GM18870 (cell line): ENCODE data around the gene ADGRE2.
A peak's percentile ranks its signal among the peaks of the same experiment; 100 is the strongest.

Source experiments
- ATAC-seq: cut with Tn5 transposase; IDR thresholded peaks from one replicate; pipeline ENCODE4 v1.9.1; 2021; ENCODE audit warnings: moderate library complexity; ENCODE audit not compliant: unreplicated experiment

The ADGRE2 gene

DNA sequence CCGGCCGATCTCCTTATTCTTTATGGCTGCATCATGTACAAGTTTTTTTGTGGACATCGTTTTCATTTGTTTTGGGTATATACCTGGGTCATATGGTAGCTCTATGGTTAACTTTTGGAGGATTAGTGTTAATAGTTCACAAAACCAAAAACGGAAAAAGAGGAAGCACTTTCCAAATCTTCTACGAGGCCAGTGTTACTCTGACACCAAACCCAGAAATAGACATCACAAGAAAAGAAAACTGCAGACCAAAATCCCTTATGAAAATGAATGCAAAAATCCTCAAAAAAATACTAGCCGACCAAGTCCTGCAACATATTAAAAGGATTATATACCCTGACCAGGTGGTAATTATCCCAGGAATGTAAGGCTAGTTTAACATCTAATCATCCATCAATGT is 29.8 kb downstream of the ADGRE2 start:
- ATAC-seq: no peak

DNA sequence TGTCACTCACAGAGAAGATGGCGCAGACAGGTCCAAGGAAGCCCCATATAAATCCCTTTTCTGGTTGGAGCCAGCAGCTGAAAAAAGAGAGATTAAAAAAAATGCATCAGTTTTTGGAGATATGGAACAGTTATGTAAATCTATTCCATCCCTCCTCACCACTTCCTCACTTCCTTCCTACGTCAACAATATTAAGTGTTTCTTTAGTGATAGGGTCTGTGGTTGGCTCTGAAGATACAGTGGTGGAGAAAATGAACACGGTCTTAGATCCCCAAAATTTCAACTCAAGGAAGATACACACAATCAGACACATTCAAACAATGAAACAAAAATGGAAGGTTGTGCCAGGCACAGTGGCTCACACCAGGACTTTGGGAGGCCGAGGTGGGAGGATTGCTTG is 31.5 kb downstream of the ADGRE2 start:
- no peak for ATAC-seq

DNA sequence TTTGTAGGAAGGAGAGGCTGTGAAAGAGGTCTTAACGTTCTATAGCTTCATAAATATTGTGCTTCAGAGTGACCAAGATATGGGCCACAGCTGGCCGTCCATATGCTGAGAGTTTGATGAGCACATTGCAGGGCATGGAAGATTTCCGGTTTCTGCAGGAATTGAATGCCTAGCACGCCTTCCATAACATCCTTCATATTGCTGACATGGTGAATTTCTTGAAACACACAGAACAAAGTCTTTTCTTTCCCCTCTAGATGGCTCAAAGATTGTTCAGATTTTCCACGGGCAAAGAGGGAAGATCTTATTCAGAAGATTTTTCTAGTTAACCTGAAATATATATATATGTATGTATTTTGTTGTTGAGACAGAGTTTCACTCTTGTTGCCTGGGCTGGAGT is 42.4 kb downstream of the ADGRE2 start:
- ATAC-seq: no peak

DNA sequence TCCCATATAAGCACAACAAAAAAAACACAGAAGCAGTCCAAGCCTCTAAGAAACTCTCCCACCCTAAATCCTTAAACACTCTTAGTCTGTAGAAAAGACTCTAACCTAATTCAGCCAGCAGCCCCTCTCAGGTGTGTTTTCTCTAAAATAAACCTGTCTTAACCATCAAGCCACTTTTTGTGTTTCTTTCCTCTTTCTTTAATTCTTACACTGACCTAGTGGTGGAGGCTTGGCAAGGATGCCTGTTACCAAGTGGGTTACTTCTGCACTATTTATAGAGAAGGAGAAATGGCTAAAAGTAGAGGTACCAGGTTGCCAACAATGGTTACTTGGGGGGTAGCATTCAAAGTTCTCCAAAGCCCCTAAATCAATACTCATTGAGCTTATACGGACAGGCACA is 44.8 kb downstream of the ADGRE2 start:
- no peak for ATAC-seq

DNA sequence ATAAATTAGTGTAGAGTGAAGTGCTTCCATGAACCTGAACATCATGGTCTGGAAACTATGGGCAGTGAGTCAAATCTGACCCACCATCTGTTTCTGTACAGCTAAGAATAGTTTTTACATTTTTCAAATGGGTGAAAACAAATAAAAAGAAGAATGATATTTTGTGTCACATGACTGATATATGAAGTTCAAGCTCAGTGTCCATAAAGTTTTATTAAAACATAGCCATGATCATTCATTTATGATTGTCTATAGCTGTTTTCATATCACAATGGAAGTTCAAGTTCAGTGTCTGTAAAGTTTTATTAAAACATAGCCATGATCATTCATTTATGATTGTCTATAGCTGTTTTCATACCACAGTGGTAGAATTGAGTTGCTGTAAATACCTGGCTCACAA is 45.9 kb downstream of the ADGRE2 start:
- ATAC-seq: no peak

DNA sequence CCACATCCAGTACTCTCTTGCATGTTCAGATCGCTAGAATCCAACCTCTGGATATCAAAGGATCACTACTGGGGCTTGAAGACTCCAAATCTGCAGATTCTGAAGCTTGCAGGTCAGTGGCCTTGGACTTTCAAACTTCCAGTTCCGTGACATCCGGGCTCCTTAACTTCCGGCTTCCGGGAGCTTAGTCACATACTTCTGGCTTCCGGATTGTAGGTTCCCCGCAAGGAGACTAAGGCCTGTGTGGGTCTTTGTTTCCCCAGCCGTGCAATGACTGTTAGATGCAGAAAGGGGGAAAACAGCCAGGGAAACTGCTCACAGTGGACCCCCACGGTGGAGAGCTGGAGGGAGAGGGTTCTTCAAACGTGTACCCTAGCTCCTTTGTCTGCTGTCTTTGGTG is 47.2 kb downstream of the ADGRE2 start:
- no peak for ATAC-seq

DNA sequence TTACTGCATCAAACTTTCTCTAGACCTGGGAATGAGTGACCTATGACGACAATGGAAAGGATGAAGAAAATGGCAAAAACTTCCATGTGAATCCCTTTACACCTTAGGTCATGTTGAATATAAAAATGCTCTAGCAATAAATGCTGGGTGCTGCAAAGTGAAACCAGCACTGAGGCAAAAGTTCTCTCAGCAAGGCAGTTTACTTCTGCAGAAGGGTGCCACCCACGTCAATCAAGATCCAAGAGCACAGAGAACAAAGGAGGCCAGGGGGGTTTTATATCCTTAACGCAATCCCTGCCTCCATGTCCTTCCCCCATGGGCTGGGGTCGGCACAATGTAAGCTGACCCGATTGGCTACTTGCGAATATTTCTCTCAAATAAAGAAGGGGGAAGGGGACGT is 49.8 kb downstream of the ADGRE2 start:
- ATAC-seq: no peak

DNA sequence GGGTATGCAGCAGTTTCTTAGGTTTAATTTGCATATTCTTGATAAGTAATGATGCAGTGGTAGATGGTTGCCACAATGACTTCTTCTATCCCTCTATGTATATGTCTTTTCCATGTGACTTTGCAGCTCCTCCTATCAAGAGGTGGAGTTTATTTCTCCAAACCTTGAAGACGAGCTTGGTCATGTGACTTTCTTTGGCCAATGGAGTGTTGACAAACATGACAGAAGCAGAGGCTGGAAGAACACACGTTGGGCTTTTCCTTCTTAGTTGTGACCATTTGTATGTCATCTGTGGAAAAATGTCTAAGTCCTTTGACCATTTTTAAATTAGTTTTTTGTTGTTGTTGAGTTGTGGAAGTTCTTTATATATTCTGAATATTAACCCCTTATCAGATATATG is 56.2 kb downstream of the ADGRE2 start:
- no peak for ATAC-seq

DNA sequence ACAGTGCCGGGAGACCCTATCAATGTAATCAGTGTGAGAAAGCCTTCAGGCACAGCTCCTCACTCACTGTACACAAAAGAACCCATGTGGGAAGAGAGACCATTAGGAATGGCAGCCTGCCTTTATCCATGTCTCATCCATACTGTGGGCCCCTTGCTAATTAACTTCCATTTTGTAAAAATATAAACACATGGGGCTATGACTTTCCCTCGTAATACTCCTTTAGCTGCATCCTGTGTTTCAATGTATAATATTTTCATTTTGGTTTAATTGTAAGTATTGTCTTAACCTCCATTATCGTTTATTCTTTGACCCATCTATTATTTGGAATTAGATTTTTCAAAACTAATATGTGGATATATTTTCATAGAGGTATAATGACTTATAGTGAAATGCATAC is 59.2 kb downstream of the ADGRE2 start:
- no peak for ATAC-seq

DNA sequence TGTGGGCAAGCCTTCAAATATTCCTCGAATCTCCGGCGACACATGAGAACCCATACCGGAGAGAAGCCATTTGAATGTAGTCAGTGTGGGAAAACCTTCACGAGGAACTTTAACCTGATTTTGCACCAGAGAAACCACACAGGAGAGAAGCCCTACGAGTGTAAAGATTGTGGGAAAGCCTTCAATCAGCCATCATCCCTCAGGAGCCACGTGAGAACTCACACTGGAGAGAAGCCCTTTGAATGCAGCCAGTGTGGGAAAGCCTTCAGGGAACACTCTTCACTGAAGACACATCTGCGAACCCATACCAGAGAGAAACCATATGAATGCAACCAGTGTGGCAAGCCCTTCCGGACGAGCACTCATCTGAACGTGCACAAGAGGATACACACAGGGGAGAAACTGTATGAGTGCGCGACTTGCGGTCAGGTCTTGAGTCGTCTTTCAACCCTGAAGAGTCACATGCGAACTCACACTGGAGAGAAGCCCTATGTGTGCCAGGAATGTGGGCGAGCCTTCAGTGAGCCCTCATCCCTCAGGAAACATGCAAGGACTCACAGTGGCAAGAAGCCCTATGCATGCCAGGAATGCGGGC is 59.7 kb downstream of the ADGRE2 start:
- no peak for ATAC-seq

DNA sequence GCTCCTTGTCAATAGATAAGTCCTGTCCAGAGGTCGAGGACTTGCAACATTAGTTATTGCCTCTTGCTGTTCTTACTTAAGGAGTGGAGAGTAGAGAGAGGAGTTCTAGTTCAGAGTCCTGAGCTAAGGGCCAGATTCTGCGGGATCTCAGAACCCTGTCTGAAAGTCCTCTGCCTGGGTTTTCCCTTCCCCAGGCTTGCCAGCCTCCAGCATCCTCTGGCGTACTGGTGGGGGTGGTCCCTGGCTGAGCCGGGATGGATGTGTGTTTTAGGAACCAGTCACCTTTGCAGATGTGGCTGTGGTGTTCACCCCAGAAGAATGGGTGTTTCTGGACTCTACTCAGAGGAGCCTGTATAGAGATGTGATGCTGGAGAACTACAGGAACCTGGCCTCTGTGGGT is 62.5 kb downstream of the ADGRE2 start:
- ATAC-seq: no peak

DNA sequence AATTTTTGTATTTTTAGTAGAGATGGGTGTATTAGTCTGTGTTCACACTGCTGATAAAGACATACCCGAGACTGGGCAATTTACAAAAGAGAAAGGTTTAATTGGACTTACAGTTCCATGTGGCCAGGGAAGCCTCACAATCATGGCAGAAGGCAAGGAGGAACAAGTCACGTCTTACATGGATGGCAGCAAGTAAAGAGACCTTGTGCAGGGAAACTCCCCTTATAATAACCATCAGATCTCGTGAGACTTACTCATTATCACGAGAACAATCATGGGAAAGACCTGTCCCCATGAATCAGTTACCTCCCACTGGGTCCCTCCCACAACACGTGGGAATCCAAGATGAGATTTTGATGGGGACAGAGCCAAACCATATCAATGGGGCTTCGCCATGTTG is 73.9 kb downstream of the ADGRE2 start:
- no peak for ATAC-seq

DNA sequence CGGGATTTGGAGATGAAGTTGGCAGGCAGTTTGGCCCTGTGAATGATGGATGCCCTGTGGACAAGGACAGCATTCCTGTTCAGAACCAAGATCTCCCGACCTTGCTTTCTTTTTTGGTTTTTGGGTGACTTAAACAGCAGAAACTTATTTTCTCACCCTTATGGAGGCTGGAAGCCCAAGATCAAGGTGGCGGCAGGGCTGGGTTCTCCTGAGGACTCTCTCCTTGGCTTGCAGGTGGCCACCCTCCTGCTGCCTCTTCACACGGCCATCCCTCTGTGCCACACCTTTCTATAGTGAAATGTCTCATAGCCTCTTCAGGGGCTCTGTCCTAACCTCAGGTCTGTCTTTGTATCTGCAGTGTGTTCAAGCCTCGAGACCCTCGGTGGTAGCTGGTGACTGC is 74.5 kb downstream of the ADGRE2 start:
- no peak for ATAC-seq

DNA sequence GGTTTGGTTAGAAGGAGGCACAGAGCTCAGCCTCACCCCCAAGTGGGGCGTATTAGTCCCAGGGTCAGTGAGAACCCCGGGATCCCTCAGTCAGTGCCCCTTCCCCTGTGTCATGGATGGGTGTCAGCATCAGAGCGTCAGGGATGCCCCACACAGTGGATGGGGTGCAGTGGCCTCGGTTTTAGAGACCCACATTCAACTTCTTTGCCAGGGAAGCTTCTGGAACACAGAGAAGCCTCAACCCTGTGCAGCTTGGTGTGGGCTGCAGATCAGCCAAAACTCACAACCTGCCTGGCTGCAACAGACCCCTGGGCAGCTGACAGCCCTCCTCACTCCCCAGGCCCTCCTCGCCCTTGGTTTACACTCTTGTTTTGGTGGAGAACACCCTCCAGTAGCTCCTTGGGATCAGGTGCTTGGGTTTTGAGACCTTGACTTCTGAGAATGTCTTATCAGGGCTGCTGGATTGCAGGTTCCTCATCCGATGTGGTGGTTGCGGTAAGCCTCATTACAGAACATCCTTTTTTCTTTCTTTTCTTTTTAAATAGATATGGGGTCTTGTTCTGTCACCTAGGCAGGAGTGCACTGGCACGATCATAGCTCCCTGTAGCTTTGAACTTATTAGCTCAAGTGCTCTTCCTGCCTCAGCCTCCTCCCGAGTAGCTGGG is 77.5 kb downstream of the ADGRE2 start:
- no peak for ATAC-seq

DNA sequence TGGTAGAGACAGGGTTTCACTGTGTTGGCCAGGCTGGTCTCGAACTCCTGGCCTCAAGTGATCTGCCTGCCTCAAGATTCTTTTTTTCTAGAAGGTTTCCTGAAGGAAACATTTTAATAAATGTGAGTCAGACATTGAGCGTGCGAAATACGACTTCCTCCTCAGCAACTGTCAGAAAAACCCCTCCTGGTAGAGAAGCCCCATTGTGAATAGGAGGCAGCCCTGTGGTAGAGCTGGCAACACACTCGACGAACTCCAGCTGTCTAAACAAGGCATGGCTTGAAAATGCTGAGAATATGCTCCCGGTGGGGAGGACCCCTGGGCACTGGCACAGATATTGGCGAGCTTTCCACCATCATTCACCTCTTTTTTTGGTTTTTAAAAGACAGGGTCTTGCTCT is 78.7 kb downstream of the ADGRE2 start:
- no peak for ATAC-seq

DNA sequence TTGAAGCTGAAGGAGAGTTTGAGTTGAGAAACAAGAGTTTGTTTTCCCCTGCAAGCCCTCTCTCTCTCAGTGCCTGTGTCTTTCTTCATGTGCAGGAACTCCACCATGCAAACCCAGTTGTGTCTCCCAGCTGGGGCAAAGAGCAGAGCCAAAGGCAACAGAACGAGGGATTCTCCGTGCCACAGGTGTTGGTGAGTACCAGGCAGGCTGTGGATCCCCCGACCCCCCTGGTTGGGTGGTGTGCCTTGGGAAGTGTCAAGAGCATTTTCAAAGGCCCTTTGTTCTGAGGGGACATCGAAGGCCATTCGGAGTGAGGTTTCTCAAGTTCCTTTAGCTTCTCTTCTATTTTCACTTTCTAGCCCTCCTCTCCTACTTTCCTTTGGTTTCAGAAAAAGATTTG is 82.9 kb downstream of the ADGRE2 start:
- no peak for ATAC-seq

DNA sequence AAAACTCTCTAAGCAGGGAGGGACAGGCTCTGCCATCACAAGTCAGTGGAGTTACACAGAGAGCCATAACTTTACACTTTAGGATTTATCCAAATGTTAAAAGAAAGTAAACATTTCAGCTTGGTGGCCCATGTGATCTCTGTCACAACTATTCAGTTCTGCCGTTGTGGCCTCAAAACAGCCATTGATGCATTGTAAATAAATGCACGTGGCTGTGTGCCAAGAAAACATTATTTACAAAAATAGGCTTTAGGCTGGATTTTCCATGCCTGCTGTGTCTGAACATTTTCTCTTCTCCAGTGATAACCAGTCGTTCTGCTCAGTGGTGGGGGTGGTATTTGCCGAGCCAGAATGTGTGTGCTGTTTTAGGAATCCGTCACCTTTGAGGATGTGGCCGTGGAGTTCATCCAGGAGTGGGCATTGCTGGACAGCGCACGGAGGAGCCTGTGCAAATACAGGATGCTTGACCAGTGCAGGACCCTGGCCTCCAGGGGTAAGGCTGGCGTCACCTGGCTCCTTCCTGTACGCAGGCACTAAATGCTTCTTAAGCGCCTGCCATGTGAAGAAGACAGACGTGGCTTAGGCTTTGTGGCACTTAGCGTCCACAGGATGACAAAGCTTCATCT is 83.6 kb downstream of the ADGRE2 start:
- ATAC-seq: no peak

DNA sequence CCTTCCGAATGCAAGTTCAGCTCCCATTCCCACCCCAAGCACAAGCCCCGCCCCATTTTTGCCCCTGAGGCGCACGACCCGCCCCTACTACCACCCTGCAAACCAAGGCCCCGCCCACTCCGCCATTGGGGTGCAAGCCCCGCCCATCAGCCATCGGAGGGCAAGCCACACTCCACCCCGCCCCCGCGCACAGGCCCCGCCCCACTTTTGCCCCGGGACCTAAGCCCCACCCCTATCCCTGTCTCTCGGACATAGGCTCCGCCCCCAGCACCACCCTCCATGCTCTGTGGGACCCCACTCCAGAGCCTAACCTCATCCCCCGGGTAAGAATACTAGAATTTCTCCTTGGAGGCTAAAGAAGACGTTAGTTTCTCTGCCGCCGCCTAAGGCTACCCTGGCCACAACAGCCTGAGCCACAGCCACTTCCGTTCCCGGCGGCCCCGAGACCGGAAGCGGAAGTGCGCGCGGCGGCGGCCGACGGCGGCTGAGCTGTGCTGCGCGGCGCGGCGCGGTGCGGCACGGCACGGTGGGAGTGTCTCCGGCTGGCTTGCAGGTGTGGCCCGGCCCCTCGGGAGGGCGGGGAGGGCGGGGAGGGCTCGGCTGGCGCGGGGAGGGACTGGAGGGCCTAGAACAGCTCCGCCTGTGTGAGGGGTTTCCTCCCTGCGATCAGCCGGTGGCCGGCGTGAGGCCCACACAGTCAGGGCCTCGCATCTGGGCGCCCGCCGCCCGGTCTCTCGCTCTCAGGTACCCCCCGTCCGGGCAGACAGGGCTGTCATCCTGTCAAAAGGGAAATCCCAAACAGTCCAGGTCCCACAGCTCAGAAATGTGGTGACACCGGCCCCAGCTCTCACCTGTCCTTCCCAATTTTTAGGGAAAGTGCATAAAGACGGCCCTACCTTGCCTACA is 88.5 kb downstream of the ADGRE2 start, which contains the start of gene ZNF333:
Gene ZNF333 (plus strand): TSS at position 451 of the 906 bp plus-strand sequence. CDS start 3,444 bp downstream, outside the sequence.
- peak; percentile 88 for ATAC-seq

DNA sequence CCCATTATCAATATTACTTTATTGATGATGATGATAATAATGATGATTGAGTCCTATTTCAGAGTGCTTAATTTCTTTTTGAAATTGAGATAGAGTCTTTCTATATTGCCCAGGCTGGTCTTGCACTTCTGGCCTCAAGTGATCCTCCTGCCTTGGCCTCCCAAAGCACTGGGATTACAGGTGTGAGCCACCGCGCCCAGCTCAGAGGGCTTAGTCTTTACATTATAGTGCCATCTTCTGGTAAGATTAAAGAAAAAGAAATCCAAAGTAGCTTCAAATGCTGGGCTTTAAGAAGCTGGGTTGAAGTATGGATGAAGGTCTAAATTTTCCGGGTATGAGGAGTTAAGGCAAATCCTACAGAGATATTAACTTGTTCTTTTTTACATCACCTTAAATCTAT is 91.9 kb downstream of the ADGRE2 start:
- ATAC-seq: no peak

DNA sequence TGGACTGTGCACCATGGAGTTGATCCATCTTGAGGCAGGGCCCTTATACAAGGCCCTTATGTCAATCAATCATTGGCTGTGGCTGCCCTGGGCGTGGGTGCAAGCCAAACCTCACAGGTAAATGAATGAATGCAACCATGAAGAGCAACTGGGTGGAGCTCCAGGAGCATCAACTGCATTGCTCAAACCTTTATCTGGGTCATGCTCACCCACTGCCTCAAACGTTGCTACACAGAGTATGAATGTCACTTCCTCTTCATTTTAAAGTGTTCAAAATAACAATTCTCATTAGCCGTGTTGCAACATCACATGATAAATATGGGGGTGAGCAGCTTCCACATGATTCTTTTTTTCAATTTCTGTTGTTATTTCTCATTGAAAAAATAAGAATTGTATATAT is 94.9 kb downstream of the ADGRE2 start:
- no peak for ATAC-seq
